GM19463 (cell line): ENCODE measurements around the gene RCVRN.
A peak's percentile ranks its signal among the peaks of the same experiment; 100 is the strongest.

Source experiments
- ATAC-seq: cut with Tn5 transposase; IDR thresholded peaks from one replicate; pipeline ENCODE4 v1.9.1; 2021; ENCODE audit warnings: mild to moderate bottlenecking, moderate library complexity; ENCODE audit not compliant: unreplicated experiment

Gene RCVRN

GRCh38 chr17:9905078-9905415 is at the start of gene RCVRN:
RCVRN (minus strand) TSS chr17:9905271; CDS start chr17:9905180, 91 bp downstream.
- ATAC-seq: no peak

GRCh38 chr17:9953492-9953891 is 48.4 kb upstream of the RCVRN start:
- ATAC-seq: no peak

- no peak for ATAC-seq
Measured at GRCh38 chr17:9951803-9952202, 46.7 kb upstream of the RCVRN start.

- ATAC-seq: no peak
Measured at GRCh38 chr17:9948928-9949327, 43.9 kb upstream of the RCVRN start.

GRCh38 chr17:9944704-9945103 is 39.6 kb upstream of the RCVRN start:
- no peak for ATAC-seq

GRCh38 chr17:9943343-9943742 is 38.3 kb upstream of the RCVRN start:
- no peak for ATAC-seq

- no peak for ATAC-seq
Measured at GRCh38 chr17:9942885-9943284, 37.8 kb upstream of the RCVRN start.

- ATAC-seq: no peak
Measured at GRCh38 chr17:9941305-9941704, 36.2 kb upstream of the RCVRN start.

- no peak for ATAC-seq
Measured at GRCh38 chr17:9940841-9941240, 35.8 kb upstream of the RCVRN start.

- ATAC-seq: no peak
Measured at GRCh38 chr17:9938764-9939163, 33.7 kb upstream of the RCVRN start.

- ATAC-seq: no peak
Measured at GRCh38 chr17:9937901-9938300, 32.8 kb upstream of the RCVRN start.

GRCh38 chr17:9937241-9937761 is 32.2 kb upstream of the RCVRN start:
- ATAC-seq: no peak

GRCh38 chr17:9936095-9936494 is 31.0 kb upstream of the RCVRN start:
- ATAC-seq: no peak

- no peak for ATAC-seq
Measured at GRCh38 chr17:9935408-9935807, 30.3 kb upstream of the RCVRN start.

- no peak for ATAC-seq
Measured at GRCh38 chr17:9934331-9934730, 29.3 kb upstream of the RCVRN start.

- ATAC-seq: no peak
Measured at GRCh38 chr17:9932491-9932890, 27.4 kb upstream of the RCVRN start.

- no peak for ATAC-seq
Measured at GRCh38 chr17:9931144-9931741, 26.2 kb upstream of the RCVRN start.

GRCh38 chr17:9929871-9930270 is 24.8 kb upstream of the RCVRN start:
- ATAC-seq: no peak

GRCh38 chr17:9928601-9929333 is 23.7 kb upstream of the RCVRN start:
- ATAC-seq: no peak

- no peak for ATAC-seq
Measured at GRCh38 chr17:9926150-9926804, 21.2 kb upstream of the RCVRN start.

GRCh38 chr17:9925457-9925856 is 20.4 kb upstream of the RCVRN start:
- ATAC-seq: no peak

GRCh38 chr17:9924735-9925191 is 19.7 kb upstream of the RCVRN start:
- ATAC-seq: peak; percentile 45
